ENCODE data around the gene RFPL3.

DNA sequence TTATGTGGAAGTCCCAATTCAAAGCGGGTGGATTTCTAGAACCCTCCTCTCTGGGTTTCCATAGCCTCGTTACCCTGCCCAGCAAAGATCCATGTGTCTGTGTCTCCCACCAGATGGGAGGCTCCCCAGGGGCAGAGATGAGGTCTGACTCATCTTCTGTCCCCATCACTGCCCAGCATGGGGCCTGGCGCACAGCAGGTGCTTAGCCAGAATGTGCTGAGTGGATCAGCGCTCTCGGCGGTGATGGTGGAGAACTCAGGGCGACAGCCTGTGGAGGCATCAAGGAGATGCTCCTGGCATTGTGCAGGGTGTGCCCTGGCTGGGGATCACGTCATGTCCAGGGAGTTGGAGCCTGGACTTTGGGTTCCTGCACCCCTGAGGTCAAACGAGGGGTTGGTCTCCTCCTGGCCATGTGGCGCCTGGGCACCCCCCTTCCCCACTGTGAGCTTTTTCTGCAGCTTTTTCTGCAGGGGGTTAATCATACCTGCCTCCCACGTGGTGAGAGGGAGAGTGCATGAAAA is 46.1 kb upstream of the RFPL3 start:
- TF ChIP-seq POLR2A (IDR thresholded peaks at IDR 0.05; ENCODE audit: low read depth, low read length) (no peak), EZH2 (IDR thresholded peaks at IDR 0.05; ENCODE audit: borderline replicate concordance, low read depth, low read length, severe bottlenecking) (no peak), POLR2AphosphoS5 (IDR thresholded peaks at IDR 0.05; ENCODE audit: insufficient read depth, low read depth, low read length) (no peak), GATA2 (IDR thresholded peaks at IDR 0.05; ENCODE audit: insufficient read depth, insufficient read length, low read depth, low read length) (no peak), MYC (IDR thresholded peaks at IDR 0.05; ENCODE audit: low read depth, low read length) (no peak)
- TF ChIP-seq, protein P1, sequence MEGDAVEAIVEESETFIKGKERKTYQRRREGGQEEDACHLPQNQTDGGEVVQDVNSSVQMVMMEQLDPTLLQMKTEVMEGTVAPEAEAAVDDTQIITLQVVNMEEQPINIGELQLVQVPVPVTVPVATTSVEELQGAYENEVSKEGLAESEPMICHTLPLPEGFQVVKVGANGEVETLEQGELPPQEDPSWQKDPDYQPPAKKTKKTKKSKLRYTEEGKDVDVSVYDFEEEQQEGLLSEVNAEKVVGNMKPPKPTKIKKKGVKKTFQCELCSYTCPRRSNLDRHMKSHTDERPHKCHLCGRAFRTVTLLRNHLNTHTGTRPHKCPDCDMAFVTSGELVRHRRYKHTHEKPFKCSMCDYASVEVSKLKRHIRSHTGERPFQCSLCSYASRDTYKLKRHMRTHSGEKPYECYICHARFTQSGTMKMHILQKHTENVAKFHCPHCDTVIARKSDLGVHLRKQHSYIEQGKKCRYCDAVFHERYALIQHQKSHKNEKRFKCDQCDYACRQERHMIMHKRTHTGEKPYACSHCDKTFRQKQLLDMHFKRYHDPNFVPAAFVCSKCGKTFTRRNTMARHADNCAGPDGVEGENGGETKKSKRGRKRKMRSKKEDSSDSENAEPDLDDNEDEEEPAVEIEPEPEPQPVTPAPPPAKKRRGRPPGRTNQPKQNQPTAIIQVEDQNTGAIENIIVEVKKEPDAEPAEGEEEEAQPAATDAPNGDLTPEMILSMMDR (IDR thresholded peaks at IDR 0.05; ENCODE audit: extremely low read depth in 1 of 2, insufficient read depth in 1 of 2, low read depth in 1 of 2, low read length in 2 of 2), result no peak
- TF ChIP-seq, protein P2, sequence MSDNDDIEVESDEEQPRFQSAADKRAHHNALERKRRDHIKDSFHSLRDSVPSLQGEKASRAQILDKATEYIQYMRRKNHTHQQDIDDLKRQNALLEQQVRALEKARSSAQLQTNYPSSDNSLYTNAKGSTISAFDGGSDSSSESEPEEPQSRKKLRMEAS (IDR thresholded peaks at IDR 0.05; ENCODE audit: insufficient read depth, insufficient read length), result no peak

Data from endothelial cell of umbilical vein (primary cell).